Measurements from ENCODE around the gene GABRB2. TPM values are rescaled to one million over a fixed set of nuclear protein-coding genes. Genes with fewer than 3 reads are reported as not detected.
A peak's percentile ranks its signal among the peaks of the same experiment; 100 is the strongest.

GABRB2 gene
- total RNA-seq, result not detected

DNA sequence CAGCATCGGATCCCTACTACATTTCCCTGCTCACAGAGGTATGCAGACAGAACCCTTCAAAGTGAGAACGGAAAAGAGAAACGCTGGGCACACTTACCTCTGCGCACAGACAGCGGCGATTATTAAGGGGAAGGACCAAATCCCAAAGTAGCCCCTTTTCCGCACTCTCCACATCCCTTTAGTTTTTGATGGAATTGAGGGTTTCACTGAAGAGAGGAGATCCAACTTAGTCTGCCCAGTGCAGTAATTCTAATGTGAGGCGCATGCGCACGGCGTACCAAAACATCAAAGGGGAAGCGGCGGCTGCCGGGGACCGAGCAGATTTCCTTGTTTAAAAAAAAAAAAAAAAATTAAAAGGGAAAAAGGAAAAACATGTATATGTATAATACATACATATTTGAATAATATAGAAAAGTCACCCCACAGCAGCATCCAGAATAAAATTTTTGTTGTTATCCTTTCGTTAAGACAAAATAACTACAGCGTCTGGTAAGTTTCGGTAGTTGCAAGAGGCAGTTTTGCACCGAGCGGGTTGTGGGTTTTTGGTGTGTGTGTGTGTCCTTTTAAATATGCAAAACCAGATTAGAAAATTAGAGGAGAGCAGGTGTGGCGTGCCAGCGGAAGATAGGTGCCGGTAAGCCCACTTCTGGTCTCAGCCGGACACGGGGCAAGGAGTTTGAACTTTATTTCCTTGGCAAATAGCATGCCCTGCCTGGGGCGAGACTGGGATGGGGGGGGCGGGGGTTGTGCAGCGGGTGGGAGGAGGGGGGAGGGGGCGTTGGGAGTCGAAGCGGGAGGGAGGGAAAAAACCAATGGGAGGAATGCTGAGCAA, at the start of gene GABRB2:
GABRB2 (minus strand) TSS at position 256 of the 832 bp plus-strand sequence; CDS start at position 174, 82 bp downstream.
- no peaks in the 10 kb centered on the region for H3K36me3 Mint-ChIP-seq (ENCODE audit: low read depth)
- ChIA-PET CTCF (no interaction called here), POLR2A (no interaction called here)
- DNase-seq (peak; percentile 47), ATAC-seq (peak; percentile 42)
- H3K27me3 Mint-ChIP-seq, result peaks cover 52% of the 10 kb centered on the region
- intact Hi-C loops (cut with micrococcal nuclease), result no loop called here
- H3K9me3 Mint-ChIP-seq, result peaks cover 2% of the 10 kb centered on the region
- H3K4me1 Mint-ChIP-seq (ENCODE audit: low read depth), result peaks cover 9% of the 10 kb centered on the region
- H3K27ac Mint-ChIP-seq, result no peak within 1 kb of the TSS
- peak within 1 kb of the TSS; percentile 40 for H3K4me3 Mint-ChIP-seq
- TF ChIP-seq, protein P1, sequence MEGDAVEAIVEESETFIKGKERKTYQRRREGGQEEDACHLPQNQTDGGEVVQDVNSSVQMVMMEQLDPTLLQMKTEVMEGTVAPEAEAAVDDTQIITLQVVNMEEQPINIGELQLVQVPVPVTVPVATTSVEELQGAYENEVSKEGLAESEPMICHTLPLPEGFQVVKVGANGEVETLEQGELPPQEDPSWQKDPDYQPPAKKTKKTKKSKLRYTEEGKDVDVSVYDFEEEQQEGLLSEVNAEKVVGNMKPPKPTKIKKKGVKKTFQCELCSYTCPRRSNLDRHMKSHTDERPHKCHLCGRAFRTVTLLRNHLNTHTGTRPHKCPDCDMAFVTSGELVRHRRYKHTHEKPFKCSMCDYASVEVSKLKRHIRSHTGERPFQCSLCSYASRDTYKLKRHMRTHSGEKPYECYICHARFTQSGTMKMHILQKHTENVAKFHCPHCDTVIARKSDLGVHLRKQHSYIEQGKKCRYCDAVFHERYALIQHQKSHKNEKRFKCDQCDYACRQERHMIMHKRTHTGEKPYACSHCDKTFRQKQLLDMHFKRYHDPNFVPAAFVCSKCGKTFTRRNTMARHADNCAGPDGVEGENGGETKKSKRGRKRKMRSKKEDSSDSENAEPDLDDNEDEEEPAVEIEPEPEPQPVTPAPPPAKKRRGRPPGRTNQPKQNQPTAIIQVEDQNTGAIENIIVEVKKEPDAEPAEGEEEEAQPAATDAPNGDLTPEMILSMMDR (IDR thresholded peaks at IDR 0.05), result no peak

DNA sequence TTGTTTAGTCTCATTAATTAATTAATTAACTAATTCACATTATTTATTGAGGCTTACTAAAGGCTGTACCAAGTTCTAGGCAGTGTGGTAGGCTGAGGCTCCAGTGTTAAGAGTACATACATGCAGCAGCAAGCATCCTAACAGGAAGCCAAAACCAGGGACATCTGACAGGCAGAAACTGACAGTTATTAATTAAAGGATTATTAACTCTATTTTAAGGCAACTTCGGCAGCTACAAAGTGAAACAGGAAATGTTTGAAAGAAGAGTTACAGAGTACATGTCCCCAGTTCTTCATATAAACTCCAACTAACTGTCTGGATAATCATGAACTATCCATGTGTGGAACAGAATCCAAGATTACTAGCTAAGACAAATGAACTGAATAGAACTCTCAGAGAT, 39.3 kb upstream of the GABRB2 start:
- DNase-seq (no peak), ATAC-seq (no peak)
- ChIA-PET POLR2A (no interaction called here), CTCF (no interaction called here)
- H3K27me3 Mint-ChIP-seq, result no peaks in the 10 kb centered on the region
- H3K36me3 Mint-ChIP-seq (ENCODE audit: low read depth), result no peaks in the 10 kb centered on the region
- intact Hi-C loops (cut with micrococcal nuclease), result no loop called here
- no peaks in the 10 kb centered on the region for H3K4me1 Mint-ChIP-seq (ENCODE audit: low read depth)
- no peak overlapping the region for H3K27ac Mint-ChIP-seq
- H3K4me3 Mint-ChIP-seq, result no peak overlapping the region
- TF ChIP-seq, protein P1 (IDR thresholded peaks at IDR 0.05), result no peak
- peaks cover 4% of the 10 kb centered on the region for H3K9me3 Mint-ChIP-seq

DNA sequence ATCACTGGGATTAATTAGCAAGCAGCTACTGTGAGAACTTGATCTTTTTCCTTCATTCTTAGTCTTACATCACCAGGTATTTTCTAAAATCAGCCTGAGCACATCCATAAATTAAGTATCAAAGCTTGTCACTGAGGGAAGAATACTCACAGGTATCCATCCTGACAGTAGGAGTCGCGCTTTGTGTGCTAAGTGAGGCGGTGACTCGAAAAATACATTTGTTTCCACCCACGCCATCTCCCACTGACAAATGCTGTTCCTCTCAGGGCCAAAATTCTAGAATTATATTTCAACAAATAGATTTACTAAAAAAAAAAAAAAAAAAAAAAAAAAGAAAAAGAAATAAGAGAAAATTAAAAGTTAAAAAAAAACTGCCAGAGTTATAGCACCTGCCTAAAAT, 34.1 kb upstream of the GABRB2 start:
- DNase-seq (no peak), ATAC-seq (no peak)
- H3K36me3 Mint-ChIP-seq (ENCODE audit: low read depth), result no peaks in the 10 kb centered on the region
- H3K4me3 Mint-ChIP-seq, result no peak overlapping the region
- ChIA-PET POLR2A (no interaction called here), CTCF (no interaction called here)
- no peaks in the 10 kb centered on the region for H3K4me1 Mint-ChIP-seq (ENCODE audit: low read depth)
- intact Hi-C loops (cut with micrococcal nuclease), result no loop called here
- TF ChIP-seq, protein P1 (IDR thresholded peaks at IDR 0.05), result no peak
- no peaks in the 10 kb centered on the region for H3K27me3 Mint-ChIP-seq
- no peak overlapping the region for H3K27ac Mint-ChIP-seq
- H3K9me3 Mint-ChIP-seq, result no peaks in the 10 kb centered on the region

DNA sequence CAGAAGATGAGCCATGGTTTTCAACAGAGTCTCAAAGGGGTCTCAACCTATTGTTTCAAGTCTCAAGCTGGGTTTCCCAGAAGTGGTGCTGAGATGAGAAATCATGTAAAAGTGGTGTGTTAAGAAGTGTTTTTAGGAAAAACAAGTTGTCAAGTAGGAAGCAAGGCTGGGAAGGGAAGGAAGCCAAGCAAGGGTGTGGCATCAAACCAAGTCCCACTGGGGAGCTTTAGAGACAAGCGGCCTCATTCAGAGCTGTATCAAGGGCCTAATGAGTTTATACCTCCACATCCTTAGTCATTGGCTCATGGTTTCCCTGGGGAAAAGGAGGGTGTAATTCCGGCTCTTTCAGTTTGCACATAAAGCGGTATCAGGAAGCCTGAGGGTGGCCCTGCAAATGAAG, 26.4 kb upstream of the GABRB2 start:
- intact Hi-C loops (cut with micrococcal nuclease), result no loop called here
- CTCF ChIA-PET, result no interaction called here
- no peak for ATAC-seq

DNA sequence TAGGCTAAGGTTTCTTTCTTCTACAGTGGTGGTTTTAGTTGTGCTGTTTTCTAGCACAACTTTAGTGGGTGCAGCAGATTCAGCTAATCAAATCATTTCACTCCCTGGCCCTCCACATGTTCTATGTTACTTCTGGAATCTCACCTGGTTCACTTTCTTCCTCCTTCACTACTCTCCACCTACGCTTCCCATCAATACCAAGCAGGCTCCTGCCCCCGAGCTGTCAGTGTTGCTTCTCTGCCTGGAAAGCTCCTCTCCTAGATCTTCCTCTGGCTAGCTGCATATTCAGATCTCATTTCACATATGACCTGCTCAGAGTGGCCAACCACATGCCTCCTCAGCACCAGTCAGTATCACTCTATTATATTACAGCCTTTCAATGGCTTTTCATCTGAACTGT, 19.6 kb upstream of the GABRB2 start:
- DNase-seq (no peak), ATAC-seq (no peak)
- intact Hi-C loops (cut with micrococcal nuclease), result no loop called here
- CTCF ChIA-PET, result no interaction called here
- Mint-ChIP-seq H3K27ac (no peak overlapping the region), H3K4me1 (ENCODE audit: low read depth) (no peaks in the 10 kb centered on the region), H3K9me3 (no peaks in the 10 kb centered on the region), H3K4me3 (no peak overlapping the region), H3K36me3 (ENCODE audit: low read depth) (no peaks in the 10 kb centered on the region), H3K27me3 (no peaks in the 10 kb centered on the region)
- POLR2A ChIA-PET, result no interaction called here
- TF ChIP-seq, protein P1 (IDR thresholded peaks at IDR 0.05), result no peak

More for the DNA sequence above, 26.4 kb upstream of the GABRB2 start:
- POLR2A ChIA-PET, result no interaction called here
- H3K27ac Mint-ChIP-seq, result no peak overlapping the region
- DNase-seq, result no peak
- peaks cover 5% of the 10 kb centered on the region for H3K9me3 Mint-ChIP-seq
- H3K4me3 Mint-ChIP-seq, result no peak overlapping the region
- H3K27me3 Mint-ChIP-seq, result no peaks in the 10 kb centered on the region
- TF ChIP-seq, protein P1 (IDR thresholded peaks at IDR 0.05), result no peak
- H3K36me3 Mint-ChIP-seq (ENCODE audit: low read depth), result no peaks in the 10 kb centered on the region
- H3K4me1 Mint-ChIP-seq (ENCODE audit: low read depth), result no peaks in the 10 kb centered on the region

Data from activated CD8-positive, alpha-beta T cell treated with anti-CD3 and anti-CD28 coated beads for 36 hours (primary cell).